Retinal pigment epithelial cell (primary cell): ENCODE data around the gene C2CD2L.
"Not testable (repeated sequence)": the region's sequence is repeated elsewhere in the genome, so short reads cannot be mapped to it uniquely, and the experiment has no call there.

Experiments used
- DNase-seq: peaks from one replicate; pipeline ENCODE4 v3.0.0-alpha.2; 2010; ENCODE audit warnings: low read depth
- H3K4me3 ChIP-seq: 2 replicates; pipeline ENCODE4 v1.5.1; 2011; ENCODE audit warnings: mild to moderate bottlenecking, low read length, control low read depth, moderate library complexity
- TF ChIP-seq, protein P1 (sequence below): conservative IDR thresholded peaks from 2 replicates; pipeline ENCODE4 v1.5.1; 2011; ENCODE audit warnings: low read depth, low read length, control low read depth, inconsistent platforms

The C2CD2L gene

DNA sequence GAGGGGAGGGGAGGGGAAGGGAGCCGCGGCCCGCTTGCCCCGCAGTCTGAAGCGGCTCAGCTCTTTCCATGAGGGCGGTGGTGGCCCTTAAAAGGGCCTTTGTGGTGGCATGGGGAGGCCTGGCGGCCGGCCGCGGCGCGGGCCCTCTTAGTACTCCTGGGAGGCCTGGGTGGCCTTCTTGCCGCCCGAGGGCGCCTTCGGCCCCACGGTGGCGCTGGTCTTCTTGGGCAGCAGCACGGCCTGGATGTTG lies 12.4 kb upstream of the C2CD2L start:
- TF ChIP-seq, protein P1, sequence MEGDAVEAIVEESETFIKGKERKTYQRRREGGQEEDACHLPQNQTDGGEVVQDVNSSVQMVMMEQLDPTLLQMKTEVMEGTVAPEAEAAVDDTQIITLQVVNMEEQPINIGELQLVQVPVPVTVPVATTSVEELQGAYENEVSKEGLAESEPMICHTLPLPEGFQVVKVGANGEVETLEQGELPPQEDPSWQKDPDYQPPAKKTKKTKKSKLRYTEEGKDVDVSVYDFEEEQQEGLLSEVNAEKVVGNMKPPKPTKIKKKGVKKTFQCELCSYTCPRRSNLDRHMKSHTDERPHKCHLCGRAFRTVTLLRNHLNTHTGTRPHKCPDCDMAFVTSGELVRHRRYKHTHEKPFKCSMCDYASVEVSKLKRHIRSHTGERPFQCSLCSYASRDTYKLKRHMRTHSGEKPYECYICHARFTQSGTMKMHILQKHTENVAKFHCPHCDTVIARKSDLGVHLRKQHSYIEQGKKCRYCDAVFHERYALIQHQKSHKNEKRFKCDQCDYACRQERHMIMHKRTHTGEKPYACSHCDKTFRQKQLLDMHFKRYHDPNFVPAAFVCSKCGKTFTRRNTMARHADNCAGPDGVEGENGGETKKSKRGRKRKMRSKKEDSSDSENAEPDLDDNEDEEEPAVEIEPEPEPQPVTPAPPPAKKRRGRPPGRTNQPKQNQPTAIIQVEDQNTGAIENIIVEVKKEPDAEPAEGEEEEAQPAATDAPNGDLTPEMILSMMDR, result peak; percentile 70
- no peak for DNase-seq
- H3K4me3 ChIP-seq, result peak overlapping the region; percentile 82

DNA sequence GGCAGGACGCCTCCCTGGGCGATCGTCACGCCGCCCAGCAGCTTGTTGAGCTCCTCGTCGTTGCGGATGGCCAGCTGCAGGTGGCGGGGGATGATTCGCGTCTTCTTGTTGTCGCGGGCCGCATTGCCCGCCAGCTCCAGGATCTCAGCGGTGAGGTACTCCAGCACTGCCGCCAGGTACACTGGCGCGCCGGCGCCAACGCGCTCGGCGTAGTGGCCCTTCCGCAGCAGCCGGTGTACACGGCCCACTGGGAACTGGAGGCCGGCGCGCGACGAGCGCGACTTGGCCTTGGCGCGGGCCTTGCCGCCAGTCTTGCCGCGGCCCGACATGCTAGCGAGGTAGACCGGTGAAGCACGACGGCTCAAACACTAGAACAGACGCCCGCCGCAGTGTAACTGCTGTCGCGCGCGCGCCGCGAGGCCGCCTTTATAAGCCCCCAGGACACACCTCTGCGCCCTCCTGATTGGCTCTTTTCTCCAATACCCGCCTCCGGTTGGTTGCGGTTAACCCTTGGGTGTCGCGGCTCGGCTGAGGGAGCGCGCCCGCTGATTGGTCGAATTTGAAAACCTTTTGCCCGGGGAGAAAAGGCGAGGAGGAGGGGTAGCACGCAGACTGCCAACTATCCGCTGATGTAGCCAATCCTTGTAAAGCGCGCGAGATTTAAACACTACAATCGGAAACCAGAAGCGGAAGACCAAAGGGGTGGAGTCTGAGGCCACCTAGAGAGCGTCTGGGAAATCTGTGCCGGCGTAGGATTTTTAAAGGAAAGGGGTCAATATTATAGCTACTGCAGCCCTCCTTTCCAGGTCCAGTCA lies 11.9 kb upstream of the C2CD2L start:
- peak; percentile 98 for DNase-seq
- peak overlapping the region; percentile 82 for H3K4me3 ChIP-seq
- TF ChIP-seq, protein P1, result peak; percentile 11

DNA sequence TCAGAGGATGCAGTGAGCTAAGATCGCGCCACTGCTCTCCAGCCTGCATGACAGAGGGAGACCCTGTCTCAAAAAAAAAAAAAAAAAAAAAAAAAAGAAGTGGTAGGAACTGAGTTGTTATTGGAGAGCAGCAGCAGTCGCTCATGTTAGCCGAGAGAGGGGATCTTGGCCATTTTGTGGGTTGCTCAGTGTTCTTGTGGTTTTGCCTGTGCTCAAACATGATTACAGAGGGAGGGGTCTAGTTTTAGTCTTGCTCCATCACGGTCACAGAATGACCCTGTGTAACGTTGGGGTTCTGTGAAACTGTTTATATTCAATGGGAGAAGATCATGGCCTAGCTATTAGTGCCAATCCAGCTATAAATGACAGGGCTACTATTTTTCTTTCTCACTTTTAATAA lies 7.4 kb upstream of the C2CD2L start:
- H3K4me3 ChIP-seq, result no peak overlapping the region
- TF ChIP-seq, protein P1, result no peak
- no peak for DNase-seq

DNA sequence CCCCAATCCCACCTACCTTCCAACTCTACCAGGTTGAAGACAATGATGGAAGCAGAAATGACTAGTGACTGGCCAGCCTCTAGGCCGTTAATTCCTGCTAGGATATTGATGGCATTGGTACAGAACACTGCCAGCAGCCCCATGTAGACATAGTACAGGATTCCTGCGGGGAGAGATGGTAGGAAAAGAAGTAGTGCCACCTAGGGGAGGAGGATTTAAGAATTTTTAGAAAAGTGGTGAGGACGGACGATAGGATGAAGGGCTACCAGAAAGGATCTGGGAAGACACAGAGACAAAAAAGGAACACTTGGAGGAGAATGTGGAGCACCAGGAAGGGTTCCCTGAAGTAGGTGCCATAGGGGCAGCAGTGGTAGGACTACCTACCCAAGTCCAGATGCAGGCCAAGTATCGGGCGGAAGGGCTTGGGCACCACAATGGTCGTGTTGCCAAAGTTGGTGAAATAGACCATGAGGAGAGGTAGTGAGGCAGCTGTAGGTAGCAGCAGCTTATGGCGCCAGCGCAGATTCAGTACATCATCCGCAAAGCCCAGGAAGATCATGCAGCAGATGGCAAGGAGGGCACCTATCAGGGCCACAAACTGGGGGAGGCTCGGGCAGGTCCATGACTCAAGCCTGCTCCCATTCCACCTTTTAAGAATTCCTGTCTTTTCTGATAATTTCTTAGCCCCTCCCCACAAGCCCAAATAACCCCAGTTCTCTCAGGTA lies 6.7 kb upstream of the C2CD2L start:
- H3K4me3 ChIP-seq, result peak overlapping the region; percentile 88
- TF ChIP-seq, protein P1, result peak; percentile 52
- no peak for DNase-seq

DNA sequence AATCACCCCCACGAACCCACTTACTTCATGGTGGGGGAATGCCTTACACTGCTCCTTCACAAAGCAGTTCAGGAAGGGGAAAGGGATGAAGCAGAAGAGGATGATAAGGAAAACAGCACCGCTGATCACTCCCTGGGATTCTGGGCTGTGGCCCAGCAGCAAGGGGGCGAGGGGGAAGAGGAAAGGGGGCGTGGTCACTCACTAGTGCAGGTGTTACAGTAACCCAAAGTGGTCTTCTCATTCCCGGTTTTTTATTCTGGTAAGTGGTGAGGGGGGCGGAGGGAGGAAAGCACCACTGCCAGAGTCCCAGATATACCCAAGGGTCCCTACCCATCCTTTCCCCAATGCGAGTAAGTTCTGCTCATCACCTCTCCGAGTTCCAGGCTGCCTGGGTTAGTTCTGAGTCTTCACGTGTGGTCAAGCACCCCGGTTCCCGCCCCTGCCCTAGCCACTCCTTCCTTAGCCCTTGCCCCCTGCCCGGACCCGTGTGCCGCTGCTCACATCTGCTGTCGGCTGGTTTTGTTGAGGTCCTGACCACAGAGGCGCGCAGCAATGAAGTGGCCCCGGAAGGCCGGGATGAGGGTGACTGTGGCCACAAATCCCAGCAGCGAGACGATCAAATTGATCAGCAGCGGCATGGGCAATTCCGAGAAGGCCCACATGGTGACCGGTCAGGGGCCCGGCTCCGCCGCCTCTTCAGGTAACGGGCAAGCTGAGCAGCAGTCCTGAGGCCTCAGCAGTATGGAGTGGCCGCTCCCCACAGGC lies 6.0 kb upstream of the C2CD2L start:
- no peak for DNase-seq
- TF ChIP-seq, protein P1, result peak; percentile 10
- peak overlapping the region; percentile 88 for H3K4me3 ChIP-seq

DNA sequence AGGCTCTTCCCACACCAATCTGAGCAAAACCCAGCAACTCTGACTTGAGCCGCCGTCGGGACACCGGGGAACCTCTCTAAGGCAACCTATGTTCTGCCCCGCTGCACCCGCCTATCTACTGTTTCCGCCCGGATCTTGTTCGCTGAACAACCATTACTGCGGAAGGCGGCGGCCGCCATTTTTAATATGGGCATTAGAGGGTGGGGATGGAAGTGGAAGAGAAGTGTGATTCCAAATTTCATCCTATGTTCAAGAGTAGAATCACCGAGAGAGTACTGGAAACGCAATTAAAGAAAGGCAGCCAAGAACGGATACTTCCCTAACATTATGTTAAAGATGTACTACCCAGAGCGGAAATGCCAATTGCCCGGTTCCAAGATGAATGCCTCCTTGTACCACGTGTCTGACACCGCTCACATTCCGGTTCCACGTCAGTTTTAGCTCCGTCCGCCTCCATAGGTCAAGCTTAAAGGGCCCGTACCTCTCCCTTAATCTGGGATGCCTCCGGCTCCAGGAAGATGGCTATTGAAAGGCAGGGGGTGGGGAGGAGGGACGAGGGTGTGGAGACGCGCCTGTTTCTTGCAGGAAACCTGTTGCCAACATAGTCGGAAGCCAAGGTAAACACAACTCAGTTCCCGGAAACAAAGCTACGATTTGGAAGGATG lies 5.3 kb upstream of the C2CD2L start, which contains the start of gene DPAGT1:
DPAGT1 (minus strand) TSS at position 95 of the 665 bp plus-strand sequence. CDS start 198 bp downstream, outside the sequence.
- DNase-seq, result peak; percentile 90
- peak within 1 kb of the TSS; percentile 88 for H3K4me3 ChIP-seq
- TF ChIP-seq, protein P1, result no peak

DNA sequence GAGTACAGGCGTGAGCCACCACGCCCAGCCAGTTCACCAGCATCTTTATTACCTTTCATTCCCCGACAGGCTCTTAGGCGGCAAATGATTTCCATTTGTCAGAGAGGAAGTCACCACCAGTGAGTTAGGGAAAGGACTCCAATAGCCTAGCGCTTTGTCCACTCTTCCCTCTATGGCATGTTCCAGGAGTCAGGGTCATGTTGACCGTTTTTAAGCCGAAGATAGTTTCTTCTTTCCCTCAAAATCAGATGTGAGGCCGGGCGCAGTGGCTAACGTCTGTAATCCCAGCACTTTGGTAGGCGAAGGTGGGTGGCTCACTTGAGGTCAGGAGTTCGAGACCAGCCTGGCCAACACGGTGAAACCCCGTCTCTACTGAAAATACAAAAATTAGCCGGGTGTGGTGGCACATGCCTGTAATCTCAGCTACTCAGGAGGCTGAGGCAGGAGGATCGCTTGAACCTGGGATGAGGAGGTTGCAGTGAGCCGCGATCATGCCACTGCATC lies 3.9 kb upstream of the C2CD2L start:
- not testable (repeated sequence) for DNase-seq, H3K4me3 ChIP-seq
